WI38 (cell line): ENCODE results near the gene ANGPTL2.

ENCODE experiments used
- H3K4me3 ChIP-seq: 2 replicates; pipeline ENCODE4 v1.5.1; 2011; ENCODE audit warnings: low read depth, mild to moderate bottlenecking, control low read depth, low read length
- TF ChIP-seq, protein P1 (sequence below): IDR thresholded peaks from 2 replicates; pipeline ENCODE4 v1.5.1; 2012; ENCODE audit warnings: low read depth, mild to moderate bottlenecking, control low read depth, low read length

The ANGPTL2 gene

DNA sequence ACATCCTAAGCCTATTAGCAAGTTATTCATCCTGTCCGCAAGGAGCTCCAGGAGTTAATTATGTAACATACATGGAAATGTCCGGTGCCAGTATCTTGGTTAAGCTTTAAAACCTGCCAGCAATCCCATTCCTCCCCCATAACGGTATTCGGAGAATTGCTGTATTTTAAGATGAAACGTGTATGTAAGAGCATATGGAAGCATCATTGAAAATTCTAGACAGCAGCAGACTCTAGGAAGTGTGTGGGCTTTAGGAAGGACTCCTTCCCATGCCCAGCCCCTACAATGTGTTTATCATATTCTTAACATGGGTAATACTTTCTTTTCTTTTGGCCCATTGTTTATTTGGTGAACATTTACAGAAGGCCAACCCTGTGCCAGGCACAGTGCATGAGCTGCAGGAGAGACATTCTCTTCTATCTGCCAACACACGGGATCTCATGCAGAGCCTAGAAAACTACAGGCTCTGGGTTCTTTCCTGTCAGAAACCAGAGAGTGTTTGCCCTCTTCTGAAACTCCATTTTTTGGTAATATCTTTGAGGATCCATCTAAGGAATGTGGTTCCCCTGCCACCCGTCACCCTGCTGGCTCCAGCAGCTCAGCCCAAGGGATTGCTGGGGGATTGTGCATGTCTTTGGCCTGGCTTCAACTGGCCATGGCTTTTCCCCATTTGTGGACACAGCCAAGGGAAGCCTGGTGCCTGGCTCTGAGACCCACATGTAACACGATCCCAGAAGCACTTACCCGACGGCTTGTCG, 15.1 kb downstream of the ANGPTL2 start:
- H3K4me3 ChIP-seq, result no peak overlapping the region
- TF ChIP-seq, protein P1, sequence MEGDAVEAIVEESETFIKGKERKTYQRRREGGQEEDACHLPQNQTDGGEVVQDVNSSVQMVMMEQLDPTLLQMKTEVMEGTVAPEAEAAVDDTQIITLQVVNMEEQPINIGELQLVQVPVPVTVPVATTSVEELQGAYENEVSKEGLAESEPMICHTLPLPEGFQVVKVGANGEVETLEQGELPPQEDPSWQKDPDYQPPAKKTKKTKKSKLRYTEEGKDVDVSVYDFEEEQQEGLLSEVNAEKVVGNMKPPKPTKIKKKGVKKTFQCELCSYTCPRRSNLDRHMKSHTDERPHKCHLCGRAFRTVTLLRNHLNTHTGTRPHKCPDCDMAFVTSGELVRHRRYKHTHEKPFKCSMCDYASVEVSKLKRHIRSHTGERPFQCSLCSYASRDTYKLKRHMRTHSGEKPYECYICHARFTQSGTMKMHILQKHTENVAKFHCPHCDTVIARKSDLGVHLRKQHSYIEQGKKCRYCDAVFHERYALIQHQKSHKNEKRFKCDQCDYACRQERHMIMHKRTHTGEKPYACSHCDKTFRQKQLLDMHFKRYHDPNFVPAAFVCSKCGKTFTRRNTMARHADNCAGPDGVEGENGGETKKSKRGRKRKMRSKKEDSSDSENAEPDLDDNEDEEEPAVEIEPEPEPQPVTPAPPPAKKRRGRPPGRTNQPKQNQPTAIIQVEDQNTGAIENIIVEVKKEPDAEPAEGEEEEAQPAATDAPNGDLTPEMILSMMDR, result no peak

DNA sequence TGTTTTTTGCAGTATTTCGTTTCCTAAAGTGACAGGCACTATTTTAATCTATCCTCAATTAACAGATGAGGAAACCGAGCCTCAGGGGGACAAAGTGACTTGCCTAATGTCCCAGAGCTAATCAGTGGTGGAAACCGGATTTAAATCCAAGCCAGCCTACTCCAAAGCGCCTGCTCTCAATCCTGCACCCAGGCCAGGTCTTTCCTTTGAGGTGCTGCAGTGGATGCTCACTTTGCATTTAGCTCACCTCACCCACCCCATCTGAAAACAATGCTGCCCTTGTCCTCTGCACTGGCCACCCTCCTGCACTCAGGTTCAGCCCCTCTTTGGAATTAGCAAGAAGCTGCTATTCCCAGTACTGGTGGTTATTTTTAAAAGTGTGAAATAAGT, 16.0 kb downstream of the ANGPTL2 start:
- no peak overlapping the region for H3K4me3 ChIP-seq
- TF ChIP-seq, protein P1, result no peak

DNA sequence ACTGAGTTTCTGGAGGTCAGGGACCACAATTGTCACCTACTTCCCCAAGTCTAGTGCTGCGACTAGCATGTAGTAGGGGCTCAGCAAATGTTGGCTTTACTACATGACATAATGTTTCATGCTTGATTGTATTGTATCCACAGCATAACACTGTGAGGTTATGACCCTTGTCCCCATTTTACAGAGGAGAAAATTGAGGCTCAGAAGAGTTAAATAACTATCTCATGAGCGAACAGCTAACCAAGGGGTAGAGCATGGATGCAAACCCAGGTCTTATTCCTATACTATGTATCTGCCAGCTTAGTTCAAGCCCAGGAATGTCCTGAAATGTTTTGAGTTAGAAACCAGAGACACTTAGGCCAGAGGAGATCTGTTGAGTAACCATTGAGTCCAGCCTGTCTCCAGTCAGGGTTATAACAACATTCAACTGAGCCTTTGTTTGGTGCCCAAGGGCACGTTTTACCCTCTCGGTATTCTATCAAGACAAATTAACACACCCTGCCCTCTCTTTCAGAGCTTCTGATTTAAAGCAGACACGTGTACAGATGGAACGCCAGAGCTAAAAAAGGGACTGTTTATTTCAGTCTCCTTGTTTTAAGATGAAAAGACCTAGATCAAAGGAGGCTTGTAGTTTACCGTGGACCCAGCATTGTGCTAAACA, 16.5 kb downstream of the ANGPTL2 start:
- TF ChIP-seq, protein P1, result no peak
- no peak overlapping the region for H3K4me3 ChIP-seq

DNA sequence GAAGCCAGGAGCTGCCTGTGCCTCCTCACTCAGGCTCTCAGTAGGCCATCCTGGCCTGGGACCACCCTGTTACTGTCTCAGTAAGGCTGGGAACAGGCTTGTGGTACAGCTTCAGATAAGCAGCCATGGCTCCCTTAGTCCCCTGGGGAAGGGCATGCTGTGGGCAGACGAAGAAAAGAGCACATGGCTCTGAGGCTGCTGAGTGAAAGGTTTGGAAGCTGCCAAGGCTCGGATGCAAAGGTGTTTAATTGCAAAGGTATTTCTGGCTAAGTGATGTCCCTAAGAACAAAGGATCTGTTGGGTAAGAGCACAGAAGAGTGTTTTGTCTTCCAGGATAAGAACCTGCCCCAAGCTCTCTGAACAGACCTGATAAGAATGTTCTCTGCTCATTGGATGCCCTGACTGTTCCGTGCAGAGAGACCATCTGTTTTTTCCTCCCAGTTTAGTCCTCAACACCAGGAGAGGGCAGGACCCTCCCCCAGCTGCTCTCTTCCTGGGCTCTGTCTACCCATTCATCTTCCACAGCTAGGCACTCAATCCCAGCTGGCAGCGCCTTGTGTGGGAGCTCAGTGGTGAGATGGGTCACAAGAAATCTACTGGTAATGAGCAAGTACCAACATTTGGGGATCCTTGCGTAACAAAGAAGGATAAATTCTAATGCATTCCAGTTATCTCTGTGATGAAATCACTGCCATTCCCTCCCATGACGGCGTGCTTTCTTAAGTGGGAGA, 17.7 kb downstream of the ANGPTL2 start:
- TF ChIP-seq, protein P1, result no peak
- H3K4me3 ChIP-seq, result no peak overlapping the region

DNA sequence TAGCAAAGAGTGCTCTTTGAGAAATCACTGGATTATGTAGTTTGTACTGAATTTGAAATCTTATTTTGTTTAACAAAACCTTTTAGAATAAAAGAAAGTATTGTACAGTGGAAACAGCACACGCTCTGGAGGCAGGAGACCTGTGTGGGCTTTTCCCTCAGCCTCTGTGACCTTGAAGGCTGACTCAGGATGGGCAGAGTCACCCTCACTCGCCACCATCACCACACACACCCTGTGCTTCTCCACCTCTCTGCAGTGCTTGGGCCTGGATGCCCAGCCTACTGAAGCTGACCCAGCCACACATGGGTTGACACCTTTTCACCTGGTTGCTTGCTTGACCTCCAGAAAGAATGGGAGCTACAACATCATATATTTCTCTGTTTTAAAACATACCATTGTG, 19.6 kb downstream of the ANGPTL2 start:
- TF ChIP-seq, protein P1, result no peak
- H3K4me3 ChIP-seq, result no peak overlapping the region

DNA sequence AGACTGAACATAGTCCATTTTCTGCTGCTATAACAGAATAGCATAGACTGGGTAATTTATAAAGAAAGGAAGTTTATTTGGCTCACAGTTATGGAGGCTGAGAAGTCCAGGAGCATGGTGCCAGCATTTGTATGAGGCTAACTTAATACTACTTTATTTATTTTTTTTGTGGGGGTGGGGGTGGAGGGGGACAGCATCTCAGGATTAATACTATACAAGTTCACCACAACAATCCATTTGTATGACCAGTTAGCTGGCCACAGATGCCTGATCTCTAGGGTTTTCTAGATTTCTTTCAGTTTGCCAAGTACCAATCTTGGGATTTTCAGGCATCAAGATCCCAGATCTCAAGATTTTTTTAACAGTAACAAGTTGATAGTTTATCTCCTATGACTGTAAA, 20.3 kb downstream of the ANGPTL2 start:
- TF ChIP-seq, protein P1, result no peak
- H3K4me3 ChIP-seq, result no peak overlapping the region

DNA sequence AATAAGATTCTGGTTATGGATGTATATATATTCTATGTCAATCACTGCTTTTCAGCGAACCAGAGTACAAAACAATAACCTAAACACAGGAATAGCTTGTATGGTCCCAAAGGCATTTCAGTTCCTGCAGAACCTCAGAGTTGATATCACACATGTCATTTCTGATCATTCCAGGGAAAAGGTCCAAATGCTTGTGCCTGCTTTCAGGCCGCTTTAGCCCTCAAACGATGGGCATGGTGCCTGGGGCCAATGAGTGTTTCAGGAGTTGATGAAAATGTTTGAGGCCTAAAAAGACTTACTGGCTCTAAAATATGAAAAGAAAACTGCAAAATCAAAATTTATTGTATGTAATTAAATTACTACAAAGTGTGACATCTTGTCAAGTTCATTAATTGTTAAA, 22.8 kb downstream of the ANGPTL2 start:
- TF ChIP-seq, protein P1, result no peak
- no peak overlapping the region for H3K4me3 ChIP-seq
